ENCODE data around the gene OTX2. TPM values are rescaled to one million over a fixed set of nuclear protein-coding genes. Genes with fewer than 3 reads are reported as not detected.

The OTX2 gene
- total RNA-seq, result not detected
- not detected for polyA plus RNA-seq
- not detected for total RNA-seq

- peaks cover 0 to 52% (median 10%) of the 10 kb centered on the region in 11 donors for H3K9me3 Mint-ChIP-seq
- no peaks in the 10 kb centered on the region for H3K9me3 ChIP-seq (ENCODE audit: control insufficient read depth in 2 of 3, low read length in 3 of 3)
- H3K27ac ChIP-seq (ENCODE audit: low read depth, low read length), result no peak within 1 kb of the TSS
- H3K27ac Mint-ChIP-seq, result peak within 1 kb of the TSS in 1 of 9 donors; percentile 81
- H3K4me1 ChIP-seq (ENCODE audit: control insufficient read depth in 2 of 2, insufficient read depth in 2 of 2, low read length in 2 of 2), result no peaks in the 10 kb centered on the region
- peaks cover 12 to 48% (median 28%) of the 10 kb centered on the region in 7 donors for H3K4me1 Mint-ChIP-seq
- H3K27me3 Mint-ChIP-seq, result peaks cover 85 to 87% (median 86%) of the 10 kb centered on the region in 5 donors
- ATAC-seq, result no peak
- peaks cover 4 to 17% (median 11%) of the 10 kb centered on the region in 5 donors for H3K36me3 Mint-ChIP-seq
- ChIA-PET POLR2A (no interaction called here), CTCF (no interaction called here)
- no peak for DNase-seq
- no peaks in the 10 kb centered on the region for H3K36me3 ChIP-seq (ENCODE audit: control insufficient read depth in 2 of 3, insufficient read depth in 3 of 3, low read length in 3 of 3)
- intact Hi-C loops (cut with micrococcal nuclease), result loop anchor here in 1 of 2 donors (10.0 kb wide), 1 partner anchor 255 kb away; no protein-coding TSS in a partner anchor
- H3K4me3 Mint-ChIP-seq, result peak within 1 kb of the TSS in 9 of 10 donors; percentile 27 to 72 (median 52)
- peaks cover 9 to 20% of the 10 kb centered on the region in 2 donors for H3K27me3 ChIP-seq (ENCODE audit: control insufficient read depth in 2 of 2, insufficient read depth in 2 of 2, low read length in 2 of 2)
- no peak within 1 kb of the TSS for H3K4me3 ChIP-seq (ENCODE audit: low read length)
These were observed at the start of gene OTX2 for GRCh38 chr14:56810147-56810719. OTX2 (minus strand) TSS chr14:56810479; CDS start chr14:56805456, 5,023 bp downstream.

- H3K9me3 Mint-ChIP-seq, result peaks cover 0 to 4% (median 0%) of the 10 kb centered on the region in 11 donors
- peaks cover 24 to 48% (median 39%) of the 10 kb centered on the region in 5 donors for H3K27me3 Mint-ChIP-seq
- POLR2A ChIA-PET, result no interaction called here
- peaks cover 0 to 3% (median 0%) of the 10 kb centered on the region in 7 donors for H3K4me1 Mint-ChIP-seq
- no peak for ATAC-seq
- Histone ChIP-seq H3K36me3 (ENCODE audit: control insufficient read depth in 2 of 3, insufficient read depth in 3 of 3, low read length in 3 of 3) (no peaks in the 10 kb centered on the region), H3K4me3 (ENCODE audit: low read length) (no peak overlapping the region), H3K4me1 (ENCODE audit: control insufficient read depth in 2 of 2, insufficient read depth in 2 of 2, low read length in 2 of 2) (no peaks in the 10 kb centered on the region), H3K9me3 (ENCODE audit: control insufficient read depth in 2 of 3, low read length in 3 of 3) (no peaks in the 10 kb centered on the region), H3K27ac (ENCODE audit: low read depth, low read length) (no peak overlapping the region), H3K27me3 (ENCODE audit: control insufficient read depth in 2 of 2, insufficient read depth in 2 of 2, low read length in 2 of 2) (peaks cover 0 to 5% of the 10 kb centered on the region in 2 donors)
- CTCF ChIA-PET, result no interaction called here
- no peak overlapping the region for H3K27ac Mint-ChIP-seq
- no peak for DNase-seq
- intact Hi-C loops (cut with micrococcal nuclease), result no loop called here
- no peaks in the 10 kb centered on the region for H3K36me3 Mint-ChIP-seq
- H3K4me3 Mint-ChIP-seq, result no peak overlapping the region
These were observed 48.1 kb upstream of the OTX2 start for GRCh38 chr14:56858422-56858821.

GRCh38 chr14:56857216-56857615, 46.9 kb upstream of the OTX2 start:
- Mint-ChIP-seq H3K27ac (no peak overlapping the region), H3K4me3 (no peak overlapping the region), H3K4me1 (peaks cover 0 to 3% (median 0%) of the 10 kb centered on the region in 7 donors), H3K27me3 (peaks cover 24 to 41% (median 39%) of the 10 kb centered on the region in 5 donors), H3K9me3 (peaks cover 0 to 4% (median 0%) of the 10 kb centered on the region in 11 donors), H3K36me3 (no peaks in the 10 kb centered on the region)
- no peak for DNase-seq
- no peaks in the 10 kb centered on the region for H3K4me1 ChIP-seq (ENCODE audit: control insufficient read depth in 2 of 2, insufficient read depth in 2 of 2, low read length in 2 of 2)
- intact Hi-C loops (cut with micrococcal nuclease), result no loop called here
- H3K27ac ChIP-seq (ENCODE audit: low read depth, low read length), result no peak overlapping the region
- no peaks in the 10 kb centered on the region for H3K9me3 ChIP-seq (ENCODE audit: control insufficient read depth in 2 of 3, low read length in 3 of 3)
- ChIA-PET POLR2A (no interaction called here), CTCF (no interaction called here)
- H3K4me3 ChIP-seq (ENCODE audit: low read length), result no peak overlapping the region
- H3K36me3 ChIP-seq (ENCODE audit: control insufficient read depth in 2 of 3, insufficient read depth in 3 of 3, low read length in 3 of 3), result no peaks in the 10 kb centered on the region
- ATAC-seq, result no peak
- peaks cover 0 to 5% of the 10 kb centered on the region in 2 donors for H3K27me3 ChIP-seq (ENCODE audit: control insufficient read depth in 2 of 2, insufficient read depth in 2 of 2, low read length in 2 of 2)

- peaks cover 0 to 3% (median 0%) of the 10 kb centered on the region in 7 donors for H3K4me1 Mint-ChIP-seq
- H3K4me3 Mint-ChIP-seq, result peak overlapping the region in 1 of 10 donors; percentile 9
- DNase-seq (no peak), ATAC-seq (no peak)
- POLR2A ChIA-PET, result no interaction called here
- CTCF ChIA-PET, result no interaction called here
- Histone ChIP-seq H3K4me1 (ENCODE audit: control insufficient read depth in 2 of 2, insufficient read depth in 2 of 2, low read length in 2 of 2) (no peaks in the 10 kb centered on the region), H3K9me3 (ENCODE audit: control insufficient read depth in 2 of 3, low read length in 3 of 3) (no peaks in the 10 kb centered on the region), H3K36me3 (ENCODE audit: control insufficient read depth in 2 of 3, insufficient read depth in 3 of 3, low read length in 3 of 3) (no peaks in the 10 kb centered on the region), H3K4me3 (ENCODE audit: low read length) (no peak overlapping the region), H3K27me3 (ENCODE audit: control insufficient read depth in 2 of 2, insufficient read depth in 2 of 2, low read length in 2 of 2) (peaks cover 0 to 5% of the 10 kb centered on the region in 2 donors), H3K27ac (ENCODE audit: low read depth, low read length) (no peak overlapping the region)
- intact Hi-C loops (cut with micrococcal nuclease), result no loop called here
- peaks cover 0 to 4% (median 0%) of the 10 kb centered on the region in 5 donors for H3K36me3 Mint-ChIP-seq
- peaks cover 0 to 4% (median 0%) of the 10 kb centered on the region in 11 donors for H3K9me3 Mint-ChIP-seq
- H3K27me3 Mint-ChIP-seq, result peaks cover 24 to 44% (median 40%) of the 10 kb centered on the region in 5 donors
- H3K27ac Mint-ChIP-seq, result no peak overlapping the region
These were observed 45.7 kb upstream of the OTX2 start for GRCh38 chr14:56855891-56856461.

GRCh38 chr14:56854325-56854724, 44.0 kb upstream of the OTX2 start:
- Histone ChIP-seq H3K27ac (ENCODE audit: low read depth, low read length) (no peak overlapping the region), H3K4me3 (ENCODE audit: low read length) (no peak overlapping the region), H3K4me1 (ENCODE audit: control insufficient read depth in 2 of 2, insufficient read depth in 2 of 2, low read length in 2 of 2) (no peaks in the 10 kb centered on the region), H3K27me3 (ENCODE audit: control insufficient read depth in 2 of 2, insufficient read depth in 2 of 2, low read length in 2 of 2) (peaks cover 0 to 5% of the 10 kb centered on the region in 2 donors), H3K9me3 (ENCODE audit: control insufficient read depth in 2 of 3, low read length in 3 of 3) (no peaks in the 10 kb centered on the region), H3K36me3 (ENCODE audit: control insufficient read depth in 2 of 3, insufficient read depth in 3 of 3, low read length in 3 of 3) (no peaks in the 10 kb centered on the region)
- Mint-ChIP-seq H3K9me3 (peaks cover 0 to 8% (median 2%) of the 10 kb centered on the region in 11 donors), H3K27me3 (peaks cover 26 to 47% (median 36%) of the 10 kb centered on the region in 5 donors), H3K4me1 (peaks cover 0 to 3% (median 0%) of the 10 kb centered on the region in 7 donors), H3K4me3 (no peak overlapping the region), H3K27ac (no peak overlapping the region), H3K36me3 (peaks cover 0 to 6% (median 0%) of the 10 kb centered on the region in 5 donors)
- intact Hi-C loops (cut with micrococcal nuclease), result no loop called here
- DNase-seq (no peak), ATAC-seq (no peak)
- POLR2A ChIA-PET, result no interaction called here
- CTCF ChIA-PET, result interaction anchor here (0.6 kb wide), 1 partner anchor 13 kb away, joined by 3 read pairs; no protein-coding TSS in a partner anchor

- H3K4me1 ChIP-seq (ENCODE audit: control insufficient read depth in 2 of 2, insufficient read depth in 2 of 2, low read length in 2 of 2), result no peaks in the 10 kb centered on the region
- H3K36me3 ChIP-seq (ENCODE audit: control insufficient read depth in 2 of 3, insufficient read depth in 3 of 3, low read length in 3 of 3), result no peaks in the 10 kb centered on the region
- no peak overlapping the region for H3K27ac ChIP-seq (ENCODE audit: low read depth, low read length)
- H3K9me3 ChIP-seq (ENCODE audit: control insufficient read depth in 2 of 3, low read length in 3 of 3), result no peaks in the 10 kb centered on the region
- ATAC-seq (no peak), DNase-seq (no peak)
- ChIA-PET POLR2A (no interaction called here), CTCF (no interaction called here)
- Mint-ChIP-seq H3K4me1 (peaks cover 0 to 4% (median 0%) of the 10 kb centered on the region in 7 donors), H3K27me3 (peaks cover 29 to 52% (median 43%) of the 10 kb centered on the region in 5 donors), H3K9me3 (peaks cover 0 to 17% (median 3%) of the 10 kb centered on the region in 11 donors), H3K4me3 (no peak overlapping the region), H3K27ac (no peak overlapping the region), H3K36me3 (peaks cover 0 to 6% (median 0%) of the 10 kb centered on the region in 5 donors)
- no peak overlapping the region for H3K4me3 ChIP-seq (ENCODE audit: low read length)
- no peaks in the 10 kb centered on the region for H3K27me3 ChIP-seq (ENCODE audit: control insufficient read depth in 2 of 2, insufficient read depth in 2 of 2, low read length in 2 of 2)
- intact Hi-C loops (cut with micrococcal nuclease), result no loop called here
These were observed 37.0 kb upstream of the OTX2 start for GRCh38 chr14:56846970-56847930.

Data from naive thymus-derived CD4-positive, alpha-beta T cell (primary cell).